ENCODE data around the gene TMEM45B. TPM values are rescaled to one million over a fixed set of nuclear protein-coding genes. Genes with fewer than 3 reads are reported as not detected.

Gene TMEM45B
- total and polyA plus RNA-seq, 2 of the 13 experiments (the other 11 are each of a cell fraction or from before 2014, with no cell fraction given) = 29.1 to 181 TPM

- TF ChIP-seq ZNF672 (CRISPR knock-in tag; IDR thresholded peaks at IDR 0.05) = no peak
- peak; percentile 29; the same call in 1 of the 2 replicates for TF ChIP-seq THAP9 (CRISPR knock-in tag; IDR thresholded peaks at IDR 0.05; ENCODE audit: borderline replicate concordance)
- TF ChIP-seq ZGPAT (CRISPR knock-in tag; IDR thresholded peaks at IDR 0.05) = peak; percentile 87
- no peak for TF ChIP-seq NFE2L1 (CRISPR knock-in tag; IDR thresholded peaks at IDR 0.05; ENCODE audit: borderline replicate concordance)
- TF ChIP-seq MXD4 (CRISPR knock-in tag; IDR thresholded peaks at IDR 0.05) = no peak
- 0 out of 2 replicates have a peak, but pooled peaks have one; percentile 48 for TF ChIP-seq AKAP8 (CRISPR knock-in tag; IDR thresholded peaks at IDR 0.05)
- no peak for TF ChIP-seq RFX1 (IDR thresholded peaks at IDR 0.05)
- TF ChIP-seq GMEB2 (CRISPR knock-in tag; IDR thresholded peaks at IDR 0.05; ENCODE audit: low read depth) = no peak
- no peak for TF ChIP-seq ZNF720 (CRISPR knock-in tag; IDR thresholded peaks at IDR 0.05)
- no peak for TF ChIP-seq GMEB1 (CRISPR knock-in tag; IDR thresholded peaks at IDR 0.05; ENCODE audit: borderline replicate concordance)
- no peak for TF ChIP-seq SMYD3 (CRISPR knock-in tag; IDR thresholded peaks at IDR 0.05)
- peak in 1 of 2 experiments; percentile 86; a peak in 2 of 4 replicates for TF ChIP-seq EP300 (IDR thresholded peaks at IDR 0.05; ENCODE audit: low read depth in 2 of 2, low read length in 2 of 2)
- TF ChIP-seq EP300 (CRISPR knock-in tag; IDR thresholded peaks at IDR 0.05; ENCODE audit: borderline replicate concordance) = peak; percentile 72; the same call in 1 of the 2 replicates
- no peak for TF ChIP-seq ZBTB26 (CRISPR knock-in tag; IDR thresholded peaks at IDR 0.05; ENCODE audit: borderline replicate concordance)
- no peak for TF ChIP-seq ZNF3 (CRISPR knock-in tag; IDR thresholded peaks at IDR 0.05)
- TF ChIP-seq SYNCRIP (IDR thresholded peaks at IDR 0.05; ENCODE audit: insufficient read depth, low read depth, low read length) = no peak
- TF ChIP-seq ATAD3A (CRISPR knock-in tag; IDR thresholded peaks at IDR 0.05) = no peak
- TF ChIP-seq BORCS8-MEF2B (CRISPR knock-in tag; IDR thresholded peaks at IDR 0.05) = 0 out of 2 replicates have a peak, but pooled peaks have one; percentile 27
- no peak for TF ChIP-seq SUZ12 (IDR thresholded peaks at IDR 0.05; ENCODE audit: low read depth, low read length)
- TF ChIP-seq ZBTB21 (CRISPR knock-in tag; IDR thresholded peaks at IDR 0.05) = no peak
Measured at GRCh38 chr11:129853518-129854231, 38.0 kb downstream of the TMEM45B start (continued).
